ENCODE measurements around the gene UPP2.

Gene UPP2

GRCh38 chr2:158101384-158101926 lies at the start of gene UPP2:
Gene UPP2, plus strand, starts transcription at chr2:158101876. Its CDS starts 188 bp downstream, at chr2:158102064.
- no peak for DNase-seq

- DNase-seq, result no peak
Observed at GRCh38 chr2:158052761-158053160, 48.9 kb upstream of the UPP2 start.

GRCh38 chr2:158056875-158057274 lies 44.8 kb upstream of the UPP2 start:
- no peak for DNase-seq

DNA sequence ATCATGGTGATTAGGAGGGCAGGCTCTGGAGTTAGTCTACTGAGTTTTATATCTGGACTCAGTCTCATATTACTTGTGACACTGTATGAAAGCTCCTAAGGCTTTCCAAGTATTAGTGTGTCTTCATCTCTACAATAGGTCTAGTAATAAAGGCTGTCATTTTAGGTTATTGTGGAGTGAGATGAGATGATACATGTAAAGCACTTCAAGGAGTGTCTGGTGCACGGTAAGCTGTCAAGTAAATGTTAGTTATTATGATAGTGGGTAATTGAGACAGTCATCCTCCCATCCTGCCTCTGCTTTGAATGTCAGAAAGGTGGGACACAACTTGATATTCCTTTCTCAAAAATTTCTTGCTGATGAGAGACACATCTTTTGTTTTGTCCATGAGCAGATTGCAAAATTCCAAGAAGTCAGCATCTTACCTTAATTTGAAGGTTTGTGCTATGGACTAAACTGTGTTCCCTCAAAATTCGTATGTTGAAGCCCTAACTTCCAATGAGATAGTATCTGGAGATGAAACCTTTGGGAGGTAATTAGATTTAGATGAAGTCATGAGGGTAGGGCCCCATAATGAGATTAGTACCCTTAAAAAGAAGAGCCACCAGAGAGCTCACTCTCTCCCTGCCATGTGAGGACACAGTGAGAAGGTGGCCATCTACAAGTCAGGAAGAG lies 41.4 kb upstream of the UPP2 start:
- no peak for DNase-seq

DNA sequence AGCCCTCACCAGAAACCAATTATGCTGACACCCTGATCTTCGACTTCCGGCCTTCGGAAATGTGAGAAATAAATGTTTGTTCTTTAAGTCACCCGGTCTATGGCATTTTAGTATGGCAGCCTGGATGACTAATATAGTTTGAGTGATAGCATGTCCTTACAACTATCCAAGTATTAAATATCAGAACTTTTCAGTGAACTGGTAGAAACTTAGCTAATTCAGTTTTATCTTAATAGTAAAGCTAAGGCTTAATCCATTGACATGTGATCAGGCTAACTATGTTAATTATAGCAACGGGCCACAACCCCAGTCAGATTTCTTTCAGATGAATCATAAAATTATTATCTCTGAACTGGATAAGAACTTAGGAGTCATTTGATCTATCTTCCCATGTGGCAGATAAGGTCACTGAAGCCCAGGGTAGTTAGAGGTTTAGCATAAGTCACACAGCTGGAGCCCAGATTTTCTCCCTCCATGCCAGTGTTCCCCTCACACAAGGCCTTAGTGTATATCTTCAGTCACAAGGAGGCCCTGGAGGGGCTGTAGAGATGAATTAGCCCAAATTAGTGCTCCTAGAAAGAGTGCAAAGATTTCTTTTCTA lies 40.7 kb upstream of the UPP2 start:
- no peak for DNase-seq

GRCh38 chr2:158061763-158062162 lies 39.9 kb upstream of the UPP2 start:
- no peak for DNase-seq

DNA sequence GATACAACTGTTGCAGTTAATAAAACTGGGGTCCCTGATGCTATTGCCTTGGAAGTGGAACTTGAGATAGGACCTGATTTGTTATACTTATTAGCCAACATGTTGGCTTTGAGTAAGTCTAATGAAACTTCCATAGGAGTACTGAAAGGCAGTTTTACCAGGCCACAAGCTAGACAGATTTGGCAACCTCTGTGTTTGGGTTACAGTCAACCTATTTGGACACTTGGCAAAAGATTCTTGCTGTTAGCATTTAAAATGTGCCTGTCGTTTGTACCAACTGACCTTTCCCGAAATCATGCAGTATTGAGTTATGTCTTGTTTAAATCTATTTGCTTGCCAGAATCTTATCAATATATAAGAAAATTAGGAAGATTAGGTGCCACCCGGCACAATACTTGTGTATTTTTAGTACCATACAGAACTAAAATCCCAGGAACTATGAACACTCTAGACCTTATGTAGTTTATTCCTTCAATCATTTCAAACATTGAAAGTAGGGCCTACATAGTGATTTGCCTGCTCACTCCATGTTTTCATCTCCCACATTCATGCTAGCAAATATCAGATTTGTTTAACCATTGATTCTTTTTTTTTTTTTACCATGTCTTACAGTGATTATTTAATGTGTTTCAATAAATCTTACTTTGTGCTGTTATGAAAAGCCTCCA lies 35.5 kb upstream of the UPP2 start:
- DNase-seq, result no peak

DNA sequence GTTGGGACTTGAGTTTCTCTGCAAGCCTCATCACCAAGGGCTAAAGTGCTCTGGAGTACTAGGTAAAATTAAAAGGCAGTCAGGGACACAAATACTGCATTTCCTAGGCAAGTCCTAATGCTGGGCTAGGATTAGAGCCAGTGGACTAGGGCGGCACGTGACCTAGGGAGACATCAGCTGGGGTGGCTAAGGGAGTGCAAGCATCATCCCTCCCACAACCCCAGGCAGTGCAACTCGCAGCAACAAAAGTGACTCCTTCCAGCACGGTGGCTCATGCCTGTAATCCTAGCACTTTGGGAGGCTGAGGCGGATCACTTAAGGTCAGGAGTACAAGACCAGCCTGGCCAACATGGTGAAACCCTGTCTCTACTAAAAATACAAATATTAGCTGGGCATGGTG lies 30.7 kb upstream of the UPP2 start:
- DNase-seq, result no peak

- DNase-seq, result no peak
Observed at GRCh38 chr2:158072361-158072760, 29.3 kb upstream of the UPP2 start.

DNA sequence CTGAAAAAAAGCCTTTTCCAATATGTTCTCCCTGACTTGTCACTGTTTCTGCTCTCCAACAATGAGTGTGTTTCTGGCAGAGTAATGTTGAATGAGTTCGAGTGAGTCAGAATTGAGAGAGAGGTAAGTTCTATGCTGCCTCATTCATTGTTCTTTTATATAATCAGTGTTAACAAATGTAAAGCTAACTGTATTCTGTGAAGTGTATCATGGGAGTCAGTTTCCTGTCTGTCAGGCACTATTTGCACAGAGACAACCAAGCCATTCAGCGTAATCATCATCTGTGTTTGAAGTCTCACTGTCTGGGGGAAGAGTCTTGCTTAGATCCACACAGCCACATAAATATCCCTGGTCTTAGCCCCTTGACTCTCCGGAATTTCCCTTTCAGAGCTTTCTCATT lies 22.0 kb upstream of the UPP2 start:
- no peak for DNase-seq

DNA sequence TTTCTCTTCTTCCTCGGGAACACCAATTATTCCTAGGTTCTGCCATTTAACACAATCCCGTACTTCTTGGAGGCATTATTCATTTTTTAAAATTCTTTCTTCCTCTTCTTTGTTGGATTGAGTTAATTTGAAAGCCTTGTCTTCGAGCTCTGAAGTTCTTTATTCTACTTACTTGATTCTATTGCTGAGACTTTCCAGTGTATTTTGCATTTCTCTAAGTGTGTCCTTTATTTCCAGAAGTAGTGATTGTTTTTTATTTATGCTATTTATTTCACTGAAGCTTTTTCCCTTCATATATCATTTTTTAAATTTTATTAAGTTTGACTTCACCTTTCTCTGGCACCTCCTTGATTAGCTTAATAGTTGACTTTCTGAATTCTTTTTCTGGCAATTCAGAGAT lies 13.6 kb upstream of the UPP2 start:
- no peak for DNase-seq

- DNase-seq, result no peak
Observed at GRCh38 chr2:158089322-158089721, 12.4 kb upstream of the UPP2 start.

GRCh38 chr2:158091647-158092046 lies 10.0 kb upstream of the UPP2 start:
- no peak for DNase-seq

- no peak for DNase-seq
Observed at GRCh38 chr2:158094487-158095092, 7.1 kb upstream of the UPP2 start.

- no peak for DNase-seq
Observed at GRCh38 chr2:158095269-158095668, 6.4 kb upstream of the UPP2 start.

- DNase-seq, result no peak
Observed at GRCh38 chr2:158095912-158096311, 5.8 kb upstream of the UPP2 start.

GRCh38 chr2:158097481-158097880 lies 4.2 kb upstream of the UPP2 start:
- DNase-seq, result no peak

- DNase-seq, result no peak
Observed at GRCh38 chr2:158098178-158098577, 3.5 kb upstream of the UPP2 start.

DNA sequence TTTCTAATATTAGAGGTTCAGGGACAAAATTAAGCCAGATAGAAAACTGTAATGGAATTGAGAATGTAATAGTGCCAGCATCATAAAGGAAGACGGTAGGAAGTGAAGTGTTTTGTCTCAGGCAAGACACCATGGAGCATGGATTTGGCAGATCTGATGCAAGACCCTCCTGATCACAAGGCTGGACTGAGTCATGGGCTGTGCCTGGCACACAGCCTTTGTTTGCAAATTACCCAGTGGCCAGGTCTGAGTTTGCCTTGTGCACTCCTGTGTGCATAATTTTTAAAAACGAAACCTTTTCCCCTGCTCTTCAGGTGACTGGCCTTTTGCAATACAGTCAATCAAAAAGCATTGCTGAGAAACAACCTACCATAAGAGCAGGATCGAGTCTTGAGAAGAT lies 2.0 kb upstream of the UPP2 start:
- DNase-seq, result no peak

DNA sequence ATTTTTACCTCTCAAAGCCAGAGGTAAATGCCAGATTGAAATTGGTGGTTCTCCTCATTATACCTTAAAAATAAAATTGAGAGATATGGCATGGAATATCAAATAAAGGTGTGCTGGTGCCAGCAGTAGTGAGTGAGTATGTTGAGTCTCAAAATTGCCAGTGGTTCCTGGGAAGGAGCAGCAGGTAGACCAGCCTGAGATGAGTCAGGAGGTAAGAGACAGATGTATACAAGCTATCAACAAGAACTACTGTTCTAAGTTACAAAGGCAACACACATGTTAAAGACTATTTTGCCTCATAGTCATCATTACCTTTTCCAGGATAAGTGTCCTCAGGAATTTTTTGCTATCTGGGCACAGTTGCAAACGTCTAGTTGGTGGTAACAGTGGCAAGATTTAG lies 1.3 kb upstream of the UPP2 start:
- no peak for DNase-seq

DNA sequence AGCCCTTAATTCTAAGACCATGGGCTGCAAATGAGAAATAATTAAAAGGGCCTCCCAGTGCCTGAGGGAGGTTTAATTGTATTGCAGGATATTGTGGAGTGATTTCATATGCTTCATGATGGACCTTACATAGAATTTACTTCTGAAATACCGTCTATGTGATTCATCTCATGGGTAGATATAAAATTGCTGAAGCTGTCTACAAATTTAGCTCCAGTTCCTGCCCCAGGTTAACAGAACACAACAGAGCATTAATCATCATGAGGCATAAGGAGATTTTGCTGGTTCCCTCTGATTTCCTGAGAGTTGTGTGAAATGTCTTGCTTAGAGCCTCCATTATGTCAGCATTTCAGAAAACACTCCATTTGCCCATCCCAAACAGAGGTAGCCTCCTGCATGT lies 770 bp downstream of the UPP2 start:
- no peak for DNase-seq

GRCh38 chr2:158103411-158104012 lies 1.8 kb downstream of the UPP2 start:
- no peak for DNase-seq

DNA sequence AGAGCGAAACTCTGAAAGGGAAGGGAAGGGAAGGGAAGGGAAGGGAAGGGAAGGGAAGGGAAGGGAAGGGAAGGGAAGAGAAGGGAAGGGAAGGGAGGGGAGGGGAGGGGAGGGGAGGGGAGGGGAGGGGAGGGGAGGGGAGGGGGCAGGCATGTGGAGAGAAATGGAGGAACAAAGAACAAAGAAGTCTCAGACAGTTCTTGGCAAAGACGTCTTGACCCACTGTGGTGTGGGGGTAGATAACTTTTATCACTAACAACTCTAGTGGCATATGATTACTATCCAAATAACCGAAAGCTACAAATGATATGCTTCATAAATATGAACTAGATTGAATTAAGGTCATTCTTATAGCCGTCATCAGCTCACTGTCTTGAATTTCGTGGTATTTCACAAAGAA lies 3.2 kb downstream of the UPP2 start:
- DNase-seq, result no peak

Measured in CD4-positive, alpha-beta T cell treated with Interferon gamma for 1 hour (primary cell).